ENCODE measurements around the gene ZNF628.
A peak's percentile ranks its signal among the peaks of the same experiment; 100 is the strongest.

The ZNF628 gene

GRCh38 chr19:55486971-55487923 lies 10.8 kb downstream of the ZNF628 start:
- 0 out of 2 replicates have a peak, but pooled peaks have one; percentile 34 for TF ChIP-seq PATZ1 (CRISPR knock-in tag; IDR thresholded peaks at IDR 0.05; ENCODE audit: borderline replicate concordance)
- no peak for TF ChIP-seq ZFP30 (CRISPR knock-in tag; IDR thresholded peaks at IDR 0.05)
- ATAC-seq: peak; percentile 68

- peak; percentile 10 for ATAC-seq
These were observed 11.7 kb downstream of the ZNF628 start, which contains the start of gene SSC5D for GRCh38 chr19:55487924-55488687. TSS of gene SSC5D (plus strand) at chr19:55488436. CDS start at chr19:55488590, 154 bp downstream.

GRCh38 chr19:55488986-55489710 lies 12.7 kb downstream of the ZNF628 start:
- no peak for ATAC-seq

More at GRCh38 chr19:55487924-55488687, 11.7 kb downstream of the ZNF628 start, which contains the start of gene SSC5D:
- no peak for TF ChIP-seq ESRRG (CRISPR knock-in tag; IDR thresholded peaks at IDR 0.05)
- TF ChIP-seq OSR1 (CRISPR knock-in tag; IDR thresholded peaks at IDR 0.05): no peak
- TF ChIP-seq PPARA (CRISPR knock-in tag; IDR thresholded peaks at IDR 0.05; ENCODE audit: borderline replicate concordance): no peak
- no peak for TF ChIP-seq TCF4 (CRISPR knock-in tag; IDR thresholded peaks at IDR 0.05; ENCODE audit: borderline replicate concordance)
- no peak for TF ChIP-seq RARB (CRISPR knock-in tag; IDR thresholded peaks at IDR 0.05)

GRCh38 chr19:55489711-55490477 lies 13.5 kb downstream of the ZNF628 start:
- no peak for TF ChIP-seq ZFP30 (CRISPR knock-in tag; IDR thresholded peaks at IDR 0.05)
- TF ChIP-seq CSDC2 (CRISPR knock-in tag; IDR thresholded peaks at IDR 0.05): no peak
- TF ChIP-seq BACH2 (CRISPR knock-in tag; IDR thresholded peaks at IDR 0.05; ENCODE audit: borderline replicate concordance): no peak
- TF ChIP-seq RARB (CRISPR knock-in tag; IDR thresholded peaks at IDR 0.05): no peak
- no peak for TF ChIP-seq ZNF565 (CRISPR knock-in tag; conservative IDR thresholded peaks at IDR 0.05; ENCODE audit: low read depth)
- TF ChIP-seq TSHZ2 (CRISPR knock-in tag; IDR thresholded peaks at IDR 0.05): no peak
- no peak for TF ChIP-seq GLIS3 (CRISPR knock-in tag; IDR thresholded peaks at IDR 0.05)
- TF ChIP-seq ARNTL (CRISPR knock-in tag; IDR thresholded peaks at IDR 0.05; ENCODE audit: borderline replicate concordance, low read depth): no peak
- TF ChIP-seq SNAI2 (CRISPR knock-in tag; IDR thresholded peaks at IDR 0.05): no peak
- no peak for TF ChIP-seq TCF4 (CRISPR knock-in tag; IDR thresholded peaks at IDR 0.05; ENCODE audit: borderline replicate concordance)
- no peak for TF ChIP-seq ZNF70 (CRISPR knock-in tag; IDR thresholded peaks at IDR 0.05)
- no peak for TF ChIP-seq ESRRG (CRISPR knock-in tag; IDR thresholded peaks at IDR 0.05)
- no peak for ATAC-seq

More at GRCh38 chr19:55488986-55489710, 12.7 kb downstream of the ZNF628 start:
- no peak for TF ChIP-seq PPARA (CRISPR knock-in tag; IDR thresholded peaks at IDR 0.05; ENCODE audit: borderline replicate concordance)
- TF ChIP-seq POU6F1 (CRISPR knock-in tag; IDR thresholded peaks at IDR 0.05; ENCODE audit: borderline replicate concordance, low read depth): no peak
- TF ChIP-seq GLIS3 (CRISPR knock-in tag; IDR thresholded peaks at IDR 0.05): no peak
- TF ChIP-seq SNAI2 (CRISPR knock-in tag; IDR thresholded peaks at IDR 0.05): no peak
- TF ChIP-seq RARB (CRISPR knock-in tag; IDR thresholded peaks at IDR 0.05): no peak
- TF ChIP-seq OSR1 (CRISPR knock-in tag; IDR thresholded peaks at IDR 0.05): no peak
- TF ChIP-seq CSDC2 (CRISPR knock-in tag; IDR thresholded peaks at IDR 0.05): no peak

All from SK-N-SH treated with all-trans-retinoic acid at 6 μM for 48 hours (cell line).